Activated T-helper 2 cell treated with anti-CD3 and anti-CD28 coated beads, Interferon-gamma antibody, Interleukin-2, Interleukin-4, amounts not matched to agents 10 μg/mL and 5 μg/mL and 100 μg/mL, durations not matched to agents 14 hours and 24 hours and 36 hours (primary cell): ENCODE results near the gene KAT6B. TPM values are rescaled to one million over a fixed set of nuclear protein-coding genes. Genes with fewer than 3 reads are reported as not detected.
"Not testable (repeated sequence)": the region's sequence is repeated elsewhere in the genome, so short reads cannot be mapped to it uniquely, and the experiment has no call there.

Source experiments
- DNase-seq: peaks from one replicate; pipeline ENCODE4 v3.0.0; 2021; ENCODE audit warnings: low spot score
- H3K27ac Mint-ChIP-seq: one replicate; pipeline ENCODE4 v1.8.0; 2021; ENCODE audit warnings: mixed read lengths
- H3K27me3 Mint-ChIP-seq: one replicate; pipeline ENCODE4 v1.8.0; 2021; ENCODE audit warnings: low read depth, mixed read lengths
- H3K36me3 Mint-ChIP-seq: one replicate; pipeline ENCODE4 v1.8.0; 2021; ENCODE audit warnings: low read depth, mixed read lengths
- H3K4me1 Mint-ChIP-seq: one replicate; pipeline ENCODE4 v1.8.0; 2021; ENCODE audit warnings: low read depth, mixed read lengths
- H3K4me3 Mint-ChIP-seq: one replicate; pipeline ENCODE4 v1.8.0; 2021; ENCODE audit warnings: low read depth, mild to moderate bottlenecking, moderate library complexity, mixed read lengths
- H3K9me3 Mint-ChIP-seq: one replicate; pipeline ENCODE4 v1.8.0; 2021; ENCODE audit warnings: mixed read lengths
- intact Hi-C: fragments of 100-400 bp; cut with micrococcal nuclease; formaldehyde crosslinking; loops from one replicate; pipeline ENCODE4 v1.15.1; 2023
- total RNA-seq: library from RNA; stranded (reverse); gene quantifications from 2 replicates; pipeline ENCODE4 v1.2.3, GENCODE V29; 2022

KAT6B gene
- total RNA-seq, 1 donor from 2014 or later: 26.6 TPM

DNA sequence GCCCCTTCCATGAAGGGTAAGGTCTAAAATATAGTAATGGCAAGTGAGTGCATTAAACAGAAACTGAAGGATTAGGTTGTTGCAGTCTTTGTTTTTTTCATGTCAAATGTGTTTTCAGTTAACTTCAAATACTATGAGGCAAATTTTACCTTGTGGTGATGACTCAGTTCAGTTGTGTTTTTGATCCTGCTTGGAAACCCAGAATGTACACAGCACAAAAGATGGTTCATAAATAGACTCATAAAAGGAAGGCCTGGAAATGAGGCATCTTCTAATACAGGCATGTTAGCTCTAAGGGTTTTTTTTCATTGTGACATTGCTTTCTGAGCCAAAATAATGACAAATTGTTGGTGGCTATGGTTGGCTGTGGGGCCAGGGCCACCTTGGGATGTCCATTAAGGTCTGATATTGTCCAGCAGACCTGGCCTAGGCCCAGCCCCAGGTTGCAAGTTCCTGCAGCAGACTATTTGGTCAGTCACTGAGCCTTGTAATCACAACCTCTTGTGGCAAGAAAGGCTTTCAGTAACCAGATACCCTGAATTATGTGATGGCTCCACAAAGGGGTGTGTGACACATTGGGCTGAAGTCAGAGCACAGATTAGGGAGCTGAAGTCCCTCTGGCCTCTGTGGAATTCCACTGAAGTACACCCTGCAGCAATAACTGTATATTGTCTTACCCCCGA is 216.0 kb downstream of the KAT6B start:
- H3K4me1 Mint-ChIP-seq: peaks cover 38% of the 10 kb centered on the region

DNA sequence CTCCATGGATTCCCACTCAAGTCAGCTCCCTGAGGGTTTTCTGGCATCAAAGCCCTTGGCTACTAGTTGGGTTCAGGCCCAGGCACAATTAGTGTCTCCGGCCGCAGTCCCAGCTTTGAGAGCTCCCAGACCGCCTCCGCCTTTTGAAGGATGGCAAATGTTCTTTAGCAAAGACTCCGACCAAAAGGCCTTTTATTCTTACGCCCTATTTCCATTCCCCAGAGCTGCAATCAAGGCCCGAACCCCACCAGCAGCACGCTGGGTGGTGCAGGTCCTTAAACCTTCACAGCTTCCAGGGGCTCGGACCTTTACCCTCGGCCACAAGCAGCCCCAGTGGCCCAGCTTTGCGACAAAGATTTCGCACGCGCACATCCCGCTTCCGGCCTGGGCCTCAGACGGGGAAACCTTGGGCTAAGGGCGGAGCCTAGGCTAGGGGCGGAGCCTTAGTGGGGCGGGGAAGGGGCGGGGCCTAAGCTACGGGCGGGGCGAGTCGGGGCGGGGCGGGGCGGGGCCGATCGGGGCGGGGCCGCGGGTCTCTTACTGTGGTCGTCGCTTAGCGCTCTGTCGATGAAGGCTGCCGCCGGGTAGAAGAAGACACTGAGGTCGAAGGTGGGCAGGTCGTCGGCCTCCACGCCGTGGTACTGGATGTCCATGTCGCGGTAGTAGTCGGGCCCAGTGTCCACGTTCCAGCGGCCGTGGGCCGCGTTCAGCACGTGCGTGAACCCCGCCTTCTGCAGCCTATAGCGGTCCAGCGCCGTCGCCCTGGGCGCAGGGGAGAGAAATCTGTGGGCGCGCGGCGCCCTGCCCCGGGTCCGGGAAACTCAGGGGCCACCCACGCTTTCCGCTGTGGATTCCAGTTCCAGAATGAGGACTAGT is 217.1 kb downstream of the KAT6B start:
- peaks cover 32% of the 10 kb centered on the region for H3K4me1 Mint-ChIP-seq
- no peaks in the 10 kb centered on the region for H3K36me3 Mint-ChIP-seq
- peak overlapping the region; percentile 76 for H3K27ac Mint-ChIP-seq
- intact Hi-C loops: loop anchor here (5.0 kb wide), 1 partner anchor 189 kb away; no protein-coding TSS in a partner anchor
- DNase-seq: peak; percentile 22
- no peaks in the 10 kb centered on the region for H3K9me3 Mint-ChIP-seq
- peak overlapping the region; percentile 70 for H3K4me3 Mint-ChIP-seq
- H3K27me3 Mint-ChIP-seq: no peaks in the 10 kb centered on the region

More for the DNA sequence above, 216.0 kb downstream of the KAT6B start:
- Mint-ChIP-seq H3K4me3 (no peak overlapping the region), H3K27me3 (no peaks in the 10 kb centered on the region), H3K36me3 (no peaks in the 10 kb centered on the region), H3K27ac (peak overlapping the region; percentile 85), H3K9me3 (no peaks in the 10 kb centered on the region)
- DNase-seq: no peak
- intact Hi-C loops: loop anchor here (1.0 to 5.0 kb wide), 2 partner anchors 8 to 190 kb away; no protein-coding TSS in a partner anchor

DNA sequence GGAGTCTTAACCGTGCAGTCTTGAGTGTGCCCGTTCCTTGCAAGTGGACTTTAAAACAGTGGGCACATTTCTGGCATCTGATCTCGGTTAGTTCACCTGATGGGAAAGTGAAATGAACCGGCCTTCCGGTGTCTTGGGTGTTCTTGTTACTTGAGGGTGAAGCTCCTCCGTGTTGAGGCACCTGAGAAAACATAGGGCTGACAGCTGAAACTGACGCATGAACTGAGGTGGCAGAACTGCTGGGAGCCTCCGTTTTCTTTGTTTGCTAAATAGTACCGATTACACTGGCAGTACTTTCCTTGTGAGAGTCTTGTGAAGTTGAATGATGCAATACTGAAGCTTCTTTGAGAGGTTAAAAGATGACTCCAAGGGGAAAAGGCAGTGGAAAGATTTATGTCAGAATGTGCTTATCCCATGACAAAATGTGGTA is 222.3 kb downstream of the KAT6B start:
- H3K27ac Mint-ChIP-seq: no peak overlapping the region
- H3K4me1 Mint-ChIP-seq: peaks cover 15% of the 10 kb centered on the region
- H3K9me3 Mint-ChIP-seq: no peaks in the 10 kb centered on the region
- H3K27me3 Mint-ChIP-seq: no peaks in the 10 kb centered on the region
- no peak for DNase-seq
- intact Hi-C loops: no loop called here
- no peaks in the 10 kb centered on the region for H3K36me3 Mint-ChIP-seq
- no peak overlapping the region for H3K4me3 Mint-ChIP-seq

DNA sequence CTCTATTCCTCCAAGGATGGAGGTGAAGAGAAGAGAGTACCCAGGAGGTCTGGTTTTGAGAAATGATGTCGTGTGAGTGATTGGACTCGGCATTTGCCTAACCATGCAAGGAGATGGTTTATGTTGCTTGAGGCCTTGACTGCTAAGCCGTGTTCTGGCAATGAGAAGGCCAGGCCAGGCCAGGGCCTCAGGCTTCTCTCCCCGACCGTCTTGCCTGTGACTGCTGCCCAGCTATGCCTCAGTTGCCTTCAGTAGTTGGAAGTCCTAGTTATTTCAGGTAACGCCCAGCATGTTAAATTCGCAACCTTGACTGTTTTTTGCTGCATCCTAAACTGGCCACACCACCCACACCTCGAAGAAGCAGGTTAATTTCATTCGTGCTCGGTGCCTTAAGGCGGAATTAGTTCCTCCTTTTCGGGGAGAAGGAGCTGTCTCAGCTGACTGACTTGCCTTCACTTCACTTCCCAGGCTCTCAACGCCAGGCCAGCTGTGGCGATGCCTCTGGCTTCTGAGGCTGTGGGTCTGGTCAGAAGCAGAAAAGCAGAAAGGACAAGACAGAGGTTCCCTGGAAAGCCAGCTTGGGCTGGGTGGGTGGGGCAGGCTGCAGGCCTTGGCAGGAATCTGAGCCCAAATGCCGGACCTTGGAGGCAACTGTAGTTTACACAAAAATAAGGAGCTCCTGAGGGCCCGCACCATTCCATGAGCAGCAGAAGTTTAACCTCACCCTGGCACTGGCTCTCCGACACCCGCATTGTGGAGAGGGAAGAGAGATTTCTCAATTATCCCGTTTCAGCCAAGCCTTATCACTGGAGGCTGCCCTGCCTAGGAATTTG is 223.1 kb downstream of the KAT6B start:
- DNase-seq: no peak
- H3K27ac Mint-ChIP-seq: no peak overlapping the region
- no peaks in the 10 kb centered on the region for H3K36me3 Mint-ChIP-seq
- intact Hi-C loops: no loop called here
- H3K4me1 Mint-ChIP-seq: peaks cover 8% of the 10 kb centered on the region
- no peaks in the 10 kb centered on the region for H3K27me3 Mint-ChIP-seq
- no peak overlapping the region for H3K4me3 Mint-ChIP-seq
- H3K9me3 Mint-ChIP-seq: no peaks in the 10 kb centered on the region

DNA sequence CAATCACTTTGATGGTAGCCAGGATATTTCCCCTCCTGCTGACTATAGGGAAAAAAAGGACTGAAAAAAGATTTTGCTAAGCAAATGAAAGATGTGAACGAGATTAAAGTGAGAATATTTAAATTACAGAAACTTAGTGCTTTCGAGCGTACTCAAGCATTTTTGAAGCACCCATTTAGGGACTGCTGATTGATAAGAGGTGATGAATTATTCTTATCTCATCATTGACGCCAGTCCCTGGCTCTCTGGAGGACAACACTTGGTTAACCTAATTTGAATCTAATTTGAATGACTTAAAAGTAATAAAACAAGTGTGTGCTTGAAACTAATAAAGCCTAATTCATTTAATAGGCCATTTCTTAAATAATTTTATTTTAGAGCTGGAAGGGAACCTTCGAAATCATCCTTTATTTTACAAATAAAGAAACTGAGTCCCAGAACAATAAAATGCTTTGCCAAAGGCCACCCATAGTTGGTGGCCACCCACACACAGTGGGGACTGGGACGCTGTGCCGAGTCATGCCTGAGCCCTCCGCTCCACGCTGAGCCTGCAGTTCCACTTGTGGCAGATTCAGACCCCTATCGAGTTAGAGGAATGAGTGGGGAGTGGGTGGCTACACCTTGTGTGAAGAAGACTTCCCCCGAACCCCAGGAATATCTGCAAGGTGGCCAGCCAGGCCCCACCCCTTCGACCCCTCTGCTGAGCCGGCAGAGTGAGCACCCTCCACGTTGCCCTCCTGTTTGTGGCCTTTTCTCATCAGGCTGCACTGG is 223.9 kb downstream of the KAT6B start:
- no peak overlapping the region for H3K27ac Mint-ChIP-seq
- H3K4me1 Mint-ChIP-seq: peaks cover 4% of the 10 kb centered on the region
- H3K36me3 Mint-ChIP-seq: no peaks in the 10 kb centered on the region
- no peaks in the 10 kb centered on the region for H3K27me3 Mint-ChIP-seq
- no peaks in the 10 kb centered on the region for H3K9me3 Mint-ChIP-seq
- no peak for DNase-seq
- intact Hi-C loops: no loop called here
- H3K4me3 Mint-ChIP-seq: no peak overlapping the region

DNA sequence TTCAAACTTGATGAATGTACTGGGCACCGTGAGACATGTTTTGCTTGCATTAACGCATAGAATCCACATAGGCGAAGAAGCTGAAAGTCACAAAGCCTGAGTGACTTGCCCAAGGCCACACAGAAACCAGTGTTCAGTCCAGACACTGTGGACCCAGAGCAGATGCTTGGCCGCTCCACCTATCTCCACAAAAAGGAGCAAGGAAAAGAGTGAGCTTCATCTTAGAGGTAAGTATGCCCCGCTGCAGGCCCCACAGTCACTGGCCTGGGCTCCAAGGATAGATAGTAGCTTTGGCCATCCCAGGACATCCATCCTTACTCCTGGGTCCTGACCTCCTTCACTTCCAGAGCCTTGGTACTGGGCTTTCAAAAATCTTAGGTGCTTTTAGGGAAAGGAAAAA is 224.9 kb downstream of the KAT6B start:
- no peak overlapping the region for H3K4me3 Mint-ChIP-seq
- H3K27me3 Mint-ChIP-seq: no peaks in the 10 kb centered on the region
- intact Hi-C loops: no loop called here
- H3K36me3 Mint-ChIP-seq: no peaks in the 10 kb centered on the region
- no peak for DNase-seq
- no peaks in the 10 kb centered on the region for H3K9me3 Mint-ChIP-seq
- peaks cover 4% of the 10 kb centered on the region for H3K4me1 Mint-ChIP-seq
- no peak overlapping the region for H3K27ac Mint-ChIP-seq

DNA sequence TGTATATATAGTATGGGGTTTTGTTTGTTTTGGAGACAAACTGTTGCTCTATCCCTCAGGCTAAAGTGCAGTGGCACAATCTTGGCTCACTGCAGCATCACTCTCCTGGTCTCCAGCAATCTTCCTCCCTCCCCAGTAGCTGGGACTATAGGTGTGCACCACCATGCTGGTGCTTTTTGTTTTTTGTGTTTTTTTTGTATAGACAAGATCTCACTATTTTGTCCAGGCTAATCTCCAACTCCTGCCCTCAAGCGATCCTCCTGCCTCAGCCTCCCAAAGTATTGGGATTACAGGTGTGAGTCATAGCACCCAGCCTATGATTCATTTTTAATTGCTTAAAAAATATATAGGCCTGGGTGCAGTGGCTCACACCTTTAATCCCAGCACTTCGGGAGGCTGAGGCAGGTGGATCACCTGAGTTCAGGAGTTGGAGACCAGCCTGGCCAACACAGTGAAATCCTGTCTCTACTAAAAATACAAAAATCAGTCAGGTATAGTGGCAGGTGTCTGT is 229.6 kb downstream of the KAT6B start:
- H3K27me3 Mint-ChIP-seq, H3K9me3 Mint-ChIP-seq, DNase-seq, H3K27ac Mint-ChIP-seq, H3K36me3 Mint-ChIP-seq, intact Hi-C loops, H3K4me1 Mint-ChIP-seq, H3K4me3 Mint-ChIP-seq: not testable (repeated sequence)

DNA sequence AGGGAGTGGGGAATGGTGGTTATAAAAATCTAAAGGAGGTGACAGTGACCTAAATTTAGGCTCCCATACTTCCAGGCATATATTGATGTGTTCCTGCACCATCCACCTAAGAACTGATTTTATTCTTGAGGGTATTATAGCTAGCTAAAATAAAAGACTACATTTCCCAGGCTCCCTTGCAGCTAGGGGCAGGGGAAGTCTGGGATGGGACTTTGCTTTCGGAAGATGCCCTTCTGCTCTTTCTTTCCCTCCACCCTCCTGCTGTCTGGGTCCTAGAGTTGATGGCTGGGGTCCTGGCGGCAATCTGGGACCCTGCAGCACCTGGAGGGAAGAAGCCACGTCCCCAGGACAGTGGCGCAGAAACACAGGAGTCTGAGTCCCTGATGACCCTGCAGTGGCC is 231.3 kb downstream of the KAT6B start:
- H3K4me3 Mint-ChIP-seq: no peak overlapping the region
- peaks cover 2% of the 10 kb centered on the region for H3K4me1 Mint-ChIP-seq
- no peaks in the 10 kb centered on the region for H3K36me3 Mint-ChIP-seq
- no peak for DNase-seq
- no peaks in the 10 kb centered on the region for H3K9me3 Mint-ChIP-seq
- intact Hi-C loops: no loop called here
- no peak overlapping the region for H3K27ac Mint-ChIP-seq
- H3K27me3 Mint-ChIP-seq: no peaks in the 10 kb centered on the region

DNA sequence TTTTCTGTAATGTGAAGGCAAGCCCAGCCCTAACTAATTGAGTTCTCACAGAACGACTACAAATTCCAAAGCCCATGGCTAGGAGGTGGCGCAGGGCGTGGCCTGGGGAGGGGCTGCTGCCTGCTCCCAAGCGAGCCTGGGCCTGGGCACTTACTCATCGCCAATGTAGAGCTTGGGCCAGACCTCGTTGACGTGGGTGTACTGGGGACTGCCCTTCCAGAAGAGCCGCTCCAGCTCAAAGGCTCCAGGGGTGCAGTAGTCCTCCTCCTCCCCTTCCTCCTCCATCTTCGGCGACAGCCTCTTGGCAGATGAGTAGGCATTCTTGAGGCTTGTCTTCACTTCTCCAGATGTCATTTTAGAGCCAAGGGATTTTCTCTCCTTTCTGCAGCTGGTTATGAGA is 231.8 kb downstream of the KAT6B start:
- H3K27me3 Mint-ChIP-seq: no peaks in the 10 kb centered on the region
- no peak overlapping the region for H3K4me3 Mint-ChIP-seq
- no peak overlapping the region for H3K27ac Mint-ChIP-seq
- H3K36me3 Mint-ChIP-seq: no peaks in the 10 kb centered on the region
- no peaks in the 10 kb centered on the region for H3K9me3 Mint-ChIP-seq
- intact Hi-C loops: no loop called here
- H3K4me1 Mint-ChIP-seq: peaks cover 2% of the 10 kb centered on the region
- DNase-seq: no peak

DNA sequence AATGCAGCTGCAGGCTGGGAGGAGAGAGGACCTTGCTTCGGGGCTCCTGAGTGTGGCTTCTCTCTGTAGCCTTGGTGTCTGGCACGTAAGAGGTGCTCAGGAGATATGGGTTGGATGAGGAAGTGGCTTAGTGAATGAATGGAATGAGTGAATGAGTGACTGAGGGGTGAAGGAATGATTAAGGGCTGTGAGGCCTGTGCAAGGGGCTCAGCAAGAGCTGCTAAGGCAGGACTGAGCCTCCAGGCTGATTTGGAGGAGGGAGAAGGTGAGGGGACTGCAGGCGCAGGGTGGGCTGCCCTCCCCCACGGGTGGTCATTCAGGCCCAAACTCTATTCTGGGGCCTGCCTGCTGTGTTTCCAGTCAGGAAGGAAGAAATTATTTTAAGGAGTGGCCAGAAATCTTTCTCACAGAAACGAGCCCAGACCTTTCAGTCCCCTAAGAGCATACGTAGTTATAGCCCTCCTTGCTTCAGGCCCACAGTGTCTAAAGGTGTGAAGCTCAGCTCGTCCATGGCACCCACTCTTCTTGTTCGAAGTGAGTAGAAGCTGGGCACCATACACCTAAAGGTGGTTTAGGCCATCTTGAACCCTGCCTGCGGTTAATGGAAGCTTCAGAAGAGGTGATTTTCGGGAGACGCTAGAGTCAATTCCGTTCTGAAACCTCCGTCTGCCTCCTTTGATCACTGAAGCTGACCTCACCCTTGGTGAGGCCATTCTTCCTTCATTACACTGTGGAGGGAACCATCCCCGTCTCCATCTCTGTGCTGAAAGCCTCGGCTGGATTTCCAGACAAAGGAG is 235.5 kb downstream of the KAT6B start:
- H3K27ac Mint-ChIP-seq: no peak overlapping the region
- no peaks in the 10 kb centered on the region for H3K4me1 Mint-ChIP-seq
- no peak overlapping the region for H3K4me3 Mint-ChIP-seq
- intact Hi-C loops: no loop called here
- H3K36me3 Mint-ChIP-seq: no peaks in the 10 kb centered on the region
- no peaks in the 10 kb centered on the region for H3K9me3 Mint-ChIP-seq
- DNase-seq: no peak
- H3K27me3 Mint-ChIP-seq: no peaks in the 10 kb centered on the region

DNA sequence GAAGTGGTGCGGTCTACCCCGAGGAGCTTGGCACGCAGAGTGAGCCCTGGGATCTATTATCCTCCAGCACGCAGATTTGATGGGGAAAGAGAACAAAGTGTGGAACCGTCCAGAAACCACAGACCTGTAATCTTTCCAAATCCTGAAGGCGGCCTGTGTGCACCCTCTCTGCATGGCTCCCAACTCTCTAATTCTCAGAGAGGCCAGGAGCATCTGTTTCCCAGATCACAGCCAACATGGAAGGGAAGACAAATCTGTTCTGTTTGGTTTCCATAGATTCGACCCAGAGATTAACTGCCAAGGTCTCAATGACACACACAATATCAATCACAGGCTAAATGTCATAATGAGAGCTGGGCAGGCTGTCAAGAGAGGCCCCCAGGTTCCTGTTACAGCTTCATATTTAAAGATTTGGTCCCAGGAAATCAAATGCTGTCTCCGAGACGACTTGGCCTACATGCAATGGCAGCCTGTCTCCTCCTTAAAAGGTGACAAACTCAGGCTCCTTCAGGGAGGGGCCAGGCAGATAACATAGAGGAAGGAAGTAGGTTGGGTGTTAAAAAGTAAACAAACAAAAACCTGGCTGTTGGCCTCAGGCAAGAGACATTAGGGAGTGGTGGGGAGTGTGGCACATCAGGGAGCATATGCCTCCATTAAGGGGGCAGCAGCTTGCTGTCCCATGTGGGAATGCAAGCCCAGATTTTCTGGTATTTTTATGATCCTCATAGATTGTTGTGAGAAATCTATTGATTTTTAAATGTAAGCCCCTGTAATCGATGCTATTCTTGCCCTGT is 236.3 kb downstream of the KAT6B start:
- intact Hi-C loops: no loop called here
- Mint-ChIP-seq H3K9me3 (no peaks in the 10 kb centered on the region), H3K4me3 (no peak overlapping the region), H3K27ac (no peak overlapping the region), H3K4me1 (no peaks in the 10 kb centered on the region), H3K36me3 (no peaks in the 10 kb centered on the region), H3K27me3 (no peaks in the 10 kb centered on the region)
- no peak for DNase-seq
